ENCODE results near the gene NREP. TPM values are rescaled to one million over a fixed set of nuclear protein-coding genes. Genes with fewer than 3 reads are reported as not detected.

NREP gene
- total RNA-seq, 4 donors from 2014 or later: 4.6 to 14.2 (median 7.4) TPM

DNA sequence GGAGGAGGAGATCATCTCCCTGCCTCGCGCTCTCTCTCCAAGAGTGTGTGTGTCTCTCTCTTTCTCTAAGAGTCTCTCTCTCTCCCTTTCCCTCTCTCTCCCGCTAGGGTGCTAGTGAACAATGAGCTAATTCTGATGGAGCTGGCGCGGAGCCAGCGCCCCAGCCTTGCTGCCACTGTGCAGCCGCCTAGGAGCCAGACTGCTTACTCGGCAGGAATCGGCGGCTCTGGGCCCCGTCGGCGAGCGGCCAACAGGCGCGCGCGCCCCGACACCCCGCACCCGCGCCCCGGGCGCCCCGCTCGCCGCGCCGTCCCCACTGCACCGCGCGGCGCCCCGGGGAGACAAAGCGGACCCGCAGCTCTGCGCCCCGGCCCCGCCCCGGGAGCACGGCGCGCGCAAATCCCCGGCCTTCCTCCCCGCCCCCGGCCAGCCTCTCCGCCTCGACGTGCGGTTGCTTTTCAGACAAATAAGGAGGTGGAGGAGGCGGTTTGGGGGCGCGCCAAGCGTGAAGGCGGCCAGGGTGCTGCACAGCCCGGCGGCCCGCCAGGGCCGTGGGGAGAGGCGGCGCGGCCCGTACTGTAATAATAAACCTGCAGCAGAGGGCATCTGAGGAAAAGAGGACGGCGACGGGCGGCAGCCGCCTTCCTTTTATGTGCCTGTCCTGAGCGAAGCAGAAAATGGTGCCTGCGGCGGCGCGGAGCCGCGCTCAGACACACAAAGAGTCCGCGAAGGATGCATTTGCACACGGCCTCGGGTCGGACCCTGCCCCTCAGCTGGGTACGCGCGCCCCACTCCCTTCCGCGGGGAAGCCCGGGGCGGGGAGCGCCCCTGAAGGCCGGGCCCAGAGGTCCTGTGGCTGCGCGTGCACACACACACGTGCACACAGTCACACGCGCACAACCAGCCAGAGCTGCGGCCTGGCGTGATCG is 625 bp upstream of the NREP start:
- TF ChIP-seq POLR2A (IDR thresholded peaks at IDR 0.05): peak in 1 of 4 donors; percentile 14
- TF ChIP-seq, protein P1, sequence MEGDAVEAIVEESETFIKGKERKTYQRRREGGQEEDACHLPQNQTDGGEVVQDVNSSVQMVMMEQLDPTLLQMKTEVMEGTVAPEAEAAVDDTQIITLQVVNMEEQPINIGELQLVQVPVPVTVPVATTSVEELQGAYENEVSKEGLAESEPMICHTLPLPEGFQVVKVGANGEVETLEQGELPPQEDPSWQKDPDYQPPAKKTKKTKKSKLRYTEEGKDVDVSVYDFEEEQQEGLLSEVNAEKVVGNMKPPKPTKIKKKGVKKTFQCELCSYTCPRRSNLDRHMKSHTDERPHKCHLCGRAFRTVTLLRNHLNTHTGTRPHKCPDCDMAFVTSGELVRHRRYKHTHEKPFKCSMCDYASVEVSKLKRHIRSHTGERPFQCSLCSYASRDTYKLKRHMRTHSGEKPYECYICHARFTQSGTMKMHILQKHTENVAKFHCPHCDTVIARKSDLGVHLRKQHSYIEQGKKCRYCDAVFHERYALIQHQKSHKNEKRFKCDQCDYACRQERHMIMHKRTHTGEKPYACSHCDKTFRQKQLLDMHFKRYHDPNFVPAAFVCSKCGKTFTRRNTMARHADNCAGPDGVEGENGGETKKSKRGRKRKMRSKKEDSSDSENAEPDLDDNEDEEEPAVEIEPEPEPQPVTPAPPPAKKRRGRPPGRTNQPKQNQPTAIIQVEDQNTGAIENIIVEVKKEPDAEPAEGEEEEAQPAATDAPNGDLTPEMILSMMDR (IDR thresholded peaks at IDR 0.05): peak in 4 of 6 experiments; percentile 19 to 62 (median 36)
- peak overlapping the region; percentile 84 to 95 (median 90) for H3K27ac ChIP-seq
- DNase-seq: peak; percentile 34

DNA sequence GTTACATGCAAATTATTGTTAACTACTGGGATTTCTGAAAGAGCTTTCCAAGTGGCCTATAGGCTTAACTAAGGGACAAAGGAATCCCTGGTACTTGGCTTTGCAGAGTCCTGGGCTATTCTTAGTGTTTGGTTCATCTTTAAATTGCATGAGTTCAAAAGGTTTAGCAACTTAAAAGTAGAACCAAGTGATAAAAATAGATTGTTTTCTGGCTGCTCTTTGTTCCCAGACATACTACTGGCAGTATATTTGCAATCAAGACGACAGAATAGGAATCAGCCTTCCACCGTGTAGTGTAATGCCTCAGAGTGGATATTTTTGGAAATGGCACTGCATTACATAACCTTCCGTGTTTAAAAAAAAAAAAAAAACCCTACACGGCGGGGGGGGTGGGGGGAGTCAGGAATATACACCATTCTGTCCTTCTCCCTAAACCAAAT is 1.0 kb downstream of the NREP start:
- Histone ChIP-seq H3K27me3 (no peaks in the 10 kb centered on the region), H3K4me1 (peaks cover 4 to 41% (median 12%) of the 10 kb centered on the region in 3 donors), H3K36me3 (no peaks in the 10 kb centered on the region), H3K27ac (peak overlapping the region in 3 of 4 donors; percentile 10 to 95 (median 87)), H3K4me3 (peak overlapping the region in 3 of 4 donors; percentile 65 to 76 (median 68)), H3K9me3 (no peaks in the 10 kb centered on the region)
- TF ChIP-seq, protein P1 (IDR thresholded peaks at IDR 0.05): no peak
- TF ChIP-seq POLR2A (IDR thresholded peaks at IDR 0.05): no peak
- intact Hi-C loops (cut with DNase I): no loop called here
- DNase-seq: no peak
- 2 to 7% methylated on average over 5 of the region's 5 CpGs for WGBS, 2 donors

More for the DNA sequence above, 625 bp upstream of the NREP start:
- Histone ChIP-seq H3K4me3 (peak overlapping the region; percentile 51 to 76 (median 66)), H3K27me3 (no peaks in the 10 kb centered on the region), H3K4me1 (peaks cover 4 to 41% (median 12%) of the 10 kb centered on the region in 3 donors), H3K36me3 (no peaks in the 10 kb centered on the region), H3K9me3 (no peaks in the 10 kb centered on the region)
- intact Hi-C loops (cut with DNase I): no loop called here
- WGBS, 2 donors: 0 to 2% methylated on average over 21 to 27 of the region's 98 CpGs

DNA sequence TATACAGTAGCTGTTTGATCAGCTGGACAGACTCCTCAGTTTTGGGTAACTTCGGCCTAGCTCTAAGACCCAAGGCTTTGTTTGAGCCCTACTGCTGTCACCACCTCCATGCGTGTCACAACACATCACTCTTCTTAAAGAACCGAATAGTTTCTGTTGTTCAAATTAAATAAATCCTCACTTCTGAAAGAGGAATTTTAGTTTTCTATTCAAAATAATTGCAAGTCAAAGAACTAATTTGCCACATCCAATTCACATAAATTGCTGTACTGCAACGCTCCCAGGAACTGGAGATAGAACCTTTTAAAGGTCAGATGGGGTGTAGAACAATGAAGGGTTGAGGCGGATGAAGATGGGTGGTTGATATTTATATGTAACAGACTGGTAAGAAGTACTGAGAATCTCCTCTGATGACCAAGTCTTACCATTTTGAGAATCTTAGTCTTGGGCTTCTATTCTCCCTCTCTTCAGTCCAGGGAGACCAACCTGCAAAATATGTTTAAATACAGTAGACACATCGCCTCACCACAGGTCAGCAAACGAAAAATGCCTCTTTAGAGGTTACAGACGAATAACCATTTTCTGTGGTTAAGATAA is 1.6 kb downstream of the NREP start:
- H3K4me3 ChIP-seq: peak overlapping the region in 2 of 4 donors; percentile 68 to 76
- 51 to 55% methylated on average over 8 of the region's 8 CpGs for WGBS, 2 donors
- peak overlapping the region in 3 of 4 donors; percentile 10 to 95 (median 87) for H3K27ac ChIP-seq
- DNase-seq: no peak
- H3K9me3 ChIP-seq: no peaks in the 10 kb centered on the region
- H3K4me1 ChIP-seq: peaks cover 4 to 41% (median 12%) of the 10 kb centered on the region in 3 donors
- intact Hi-C loops (cut with DNase I): no loop called here
- no peak for TF ChIP-seq POLR2A (IDR thresholded peaks at IDR 0.05)
- TF ChIP-seq, protein P1 (IDR thresholded peaks at IDR 0.05): no peak
- no peaks in the 10 kb centered on the region for H3K36me3 ChIP-seq
- H3K27me3 ChIP-seq: no peaks in the 10 kb centered on the region

DNA sequence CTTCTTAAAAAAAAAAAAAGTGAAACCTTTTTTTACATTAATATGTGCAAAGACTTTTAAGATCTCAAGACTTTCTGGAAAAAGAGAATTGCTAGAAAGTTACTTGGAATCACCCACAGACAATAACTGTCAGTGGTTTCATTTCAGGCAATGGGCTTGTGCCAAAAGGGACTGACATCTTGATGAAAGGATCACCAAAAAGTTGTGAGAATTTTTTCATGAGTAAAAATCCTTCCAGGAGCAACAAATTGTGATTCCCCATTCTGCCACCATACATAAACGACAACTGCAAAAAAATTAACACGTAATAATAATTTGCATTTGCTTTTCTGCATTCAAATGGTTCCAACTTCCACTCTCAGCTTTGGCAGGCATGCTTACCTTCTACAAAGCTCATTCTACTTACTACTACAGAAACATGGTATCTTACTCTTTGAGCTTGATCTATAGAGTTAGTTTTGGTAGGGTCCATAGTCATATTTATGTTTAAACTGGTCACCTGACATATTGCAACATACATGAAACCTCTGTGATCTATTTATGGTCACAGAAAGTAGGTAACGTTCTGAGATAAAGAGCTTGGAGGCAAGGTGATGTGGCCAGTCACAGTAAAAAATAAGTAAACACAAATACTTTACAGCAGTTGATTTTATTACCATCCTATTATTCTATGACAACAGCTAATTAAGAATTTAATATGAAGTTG is 3.0 kb downstream of the NREP start:
- no peak for TF ChIP-seq POLR2A (IDR thresholded peaks at IDR 0.05)
- TF ChIP-seq, protein P1 (IDR thresholded peaks at IDR 0.05): no peak
- no peak for DNase-seq
- no peak overlapping the region for H3K4me3 ChIP-seq
- intact Hi-C loops (cut with DNase I): no loop called here
- H3K27ac ChIP-seq: no peak overlapping the region
- no peaks in the 10 kb centered on the region for H3K36me3 ChIP-seq
- no peaks in the 10 kb centered on the region for H3K9me3 ChIP-seq
- 67 to 76% methylated on average over 3 of the region's 3 CpGs for WGBS, 2 donors
- no peaks in the 10 kb centered on the region for H3K27me3 ChIP-seq
- peaks cover 4 to 47% (median 12%) of the 10 kb centered on the region in 3 donors for H3K4me1 ChIP-seq
